ENCODE data around the gene HM13. TPM values are rescaled to one million over a fixed set of nuclear protein-coding genes. Genes with fewer than 3 reads are reported as not detected.

The HM13 gene
- total RNA-seq, 1 experiment from 2014 or later, result 69.6 TPM

DNA sequence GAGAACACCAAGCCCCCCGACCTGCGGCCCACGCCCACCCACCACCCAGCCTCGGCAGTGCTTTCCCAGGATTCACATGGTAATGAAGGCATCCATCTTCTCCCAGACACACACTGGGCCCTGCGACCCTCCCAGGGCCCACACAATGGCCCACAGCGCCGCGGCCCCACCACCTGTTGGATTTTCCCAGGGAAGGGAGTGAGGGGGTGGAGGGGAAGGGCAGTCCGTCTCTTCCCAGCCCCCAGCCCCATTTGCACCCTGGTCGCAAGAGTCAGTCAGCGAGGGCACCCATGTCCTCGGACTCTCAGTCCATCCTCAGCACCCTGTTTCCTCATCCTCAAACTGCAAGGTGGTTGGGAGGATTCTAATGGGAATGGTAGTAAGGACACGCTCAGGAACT lies 67.1 kb downstream of the HM13 start:
- Histone ChIP-seq H3K4me2 (ENCODE audit: low read depth, low read length, poor library complexity, severe bottlenecking) (no peak overlapping the region), H3K79me2 (ENCODE audit: low read length) (no peaks in the 10 kb centered on the region)

DNA sequence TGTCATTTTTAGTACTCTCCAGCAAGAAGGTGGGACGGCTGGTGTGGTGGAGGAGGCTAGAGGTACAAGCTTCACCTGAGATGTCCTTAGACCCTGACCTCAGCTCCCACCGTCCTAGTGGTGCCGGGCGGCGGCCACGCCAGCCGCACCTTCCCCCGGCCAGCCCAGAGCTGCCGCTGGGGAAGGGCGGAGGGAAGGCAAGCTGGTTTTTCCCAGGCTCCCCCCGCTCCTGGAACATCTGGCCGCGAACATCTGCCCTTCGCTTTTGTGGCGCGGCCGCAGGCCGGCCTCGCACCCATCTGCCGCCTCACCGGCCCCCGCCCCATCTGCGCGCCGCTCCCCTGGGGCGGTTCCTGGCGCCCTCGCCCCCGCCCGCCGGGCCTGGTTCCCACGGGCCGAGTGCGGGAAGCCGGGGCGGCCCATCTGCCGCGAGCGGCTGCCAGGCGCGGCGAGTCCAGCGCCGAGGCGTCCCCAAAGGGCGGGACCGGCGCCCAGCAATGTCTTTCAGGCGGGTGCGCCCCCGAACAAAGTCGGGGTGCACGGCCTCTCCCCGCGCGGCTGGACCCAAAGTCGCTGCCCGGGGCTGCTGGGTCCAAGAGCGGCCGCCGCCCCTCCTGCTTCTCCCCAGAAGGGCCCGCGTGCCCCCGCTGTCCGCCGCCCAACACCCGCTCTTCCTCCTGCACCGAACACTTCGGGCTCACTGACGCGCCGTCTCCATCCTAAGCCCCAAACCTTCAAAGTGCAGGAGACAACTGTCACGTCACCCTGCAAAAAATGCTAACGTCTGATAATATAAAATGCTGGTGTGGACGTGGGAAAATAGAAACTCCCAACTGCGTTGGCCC lies 73.5 kb downstream of the HM13 start:
- Histone ChIP-seq H3K9me2 (replicated peaks; ENCODE audit: insufficient read depth, low read length) (no peaks in the 10 kb centered on the region), H4K20me1 (ENCODE audit: insufficient read depth, low read depth, low read length) (no peaks in the 10 kb centered on the region), H3K9ac (ENCODE audit: low read length) (no peak overlapping the region), H3K27me3 (ENCODE audit: low read length) (no peaks in the 10 kb centered on the region), H3K4me2 (ENCODE audit: low read depth, low read length, poor library complexity, severe bottlenecking) (no peak overlapping the region), H3K4me1 (ENCODE audit: low read length) (no peaks in the 10 kb centered on the region), H3K79me2 (ENCODE audit: low read length) (no peaks in the 10 kb centered on the region), H3K9me3 (ENCODE audit: low read length) (no peaks in the 10 kb centered on the region), H2AFZ (ENCODE audit: low read length) (no peak overlapping the region), H3K36me3 (ENCODE audit: insufficient read depth, low read length) (no peaks in the 10 kb centered on the region), H3K4me3 (ENCODE audit: low read length) (no peak overlapping the region), H3K27ac (ENCODE audit: low read length) (no peak overlapping the region)
- no peak for DNase-seq

More for the DNA sequence above, 67.1 kb downstream of the HM13 start:
- Histone ChIP-seq H3K27ac (ENCODE audit: low read length) (no peak overlapping the region), H3K9ac (ENCODE audit: low read length) (no peak overlapping the region), H3K27me3 (ENCODE audit: low read length) (no peaks in the 10 kb centered on the region), H3K36me3 (ENCODE audit: insufficient read depth, low read length) (no peaks in the 10 kb centered on the region), H3K9me3 (ENCODE audit: low read length) (no peaks in the 10 kb centered on the region), H2AFZ (ENCODE audit: low read length) (no peak overlapping the region), H4K20me1 (ENCODE audit: insufficient read depth, low read depth, low read length) (no peaks in the 10 kb centered on the region), H3K9me2 (replicated peaks; ENCODE audit: insufficient read depth, low read length) (no peaks in the 10 kb centered on the region), H3K4me1 (ENCODE audit: low read length) (no peaks in the 10 kb centered on the region), H3K4me3 (ENCODE audit: low read length) (no peak overlapping the region)
- no peak for DNase-seq

DNA sequence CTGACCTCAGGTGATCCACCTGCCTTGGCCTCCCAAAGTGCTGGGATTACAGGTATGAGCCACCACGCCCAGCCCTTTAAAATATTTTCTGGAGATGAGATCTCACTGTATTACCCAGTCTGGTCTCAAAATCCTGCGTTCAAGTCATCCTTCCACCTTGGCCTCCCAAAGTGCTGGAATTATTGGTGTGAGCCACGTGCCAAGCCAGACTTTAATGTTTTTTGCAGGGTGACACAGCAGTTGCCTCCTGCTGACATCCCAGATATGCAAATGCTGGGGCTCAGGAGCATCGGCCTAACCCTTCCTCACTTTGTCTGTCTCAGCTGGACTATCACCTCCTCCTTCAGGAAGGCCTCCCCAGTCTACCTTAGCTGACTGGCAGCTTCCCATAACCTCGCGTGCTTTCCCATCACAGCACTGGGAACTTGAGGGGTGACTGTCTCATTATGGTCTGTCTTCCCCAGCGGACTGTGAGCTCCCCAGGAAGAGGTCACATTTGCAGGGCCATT lies 76.5 kb downstream of the HM13 start:
- no peak overlapping the region for H3K9ac ChIP-seq (ENCODE audit: low read length)
- H2AFZ ChIP-seq (ENCODE audit: low read length), result no peak overlapping the region
- H3K4me2 ChIP-seq (ENCODE audit: low read depth, low read length, poor library complexity, severe bottlenecking), result no peak overlapping the region

DNA sequence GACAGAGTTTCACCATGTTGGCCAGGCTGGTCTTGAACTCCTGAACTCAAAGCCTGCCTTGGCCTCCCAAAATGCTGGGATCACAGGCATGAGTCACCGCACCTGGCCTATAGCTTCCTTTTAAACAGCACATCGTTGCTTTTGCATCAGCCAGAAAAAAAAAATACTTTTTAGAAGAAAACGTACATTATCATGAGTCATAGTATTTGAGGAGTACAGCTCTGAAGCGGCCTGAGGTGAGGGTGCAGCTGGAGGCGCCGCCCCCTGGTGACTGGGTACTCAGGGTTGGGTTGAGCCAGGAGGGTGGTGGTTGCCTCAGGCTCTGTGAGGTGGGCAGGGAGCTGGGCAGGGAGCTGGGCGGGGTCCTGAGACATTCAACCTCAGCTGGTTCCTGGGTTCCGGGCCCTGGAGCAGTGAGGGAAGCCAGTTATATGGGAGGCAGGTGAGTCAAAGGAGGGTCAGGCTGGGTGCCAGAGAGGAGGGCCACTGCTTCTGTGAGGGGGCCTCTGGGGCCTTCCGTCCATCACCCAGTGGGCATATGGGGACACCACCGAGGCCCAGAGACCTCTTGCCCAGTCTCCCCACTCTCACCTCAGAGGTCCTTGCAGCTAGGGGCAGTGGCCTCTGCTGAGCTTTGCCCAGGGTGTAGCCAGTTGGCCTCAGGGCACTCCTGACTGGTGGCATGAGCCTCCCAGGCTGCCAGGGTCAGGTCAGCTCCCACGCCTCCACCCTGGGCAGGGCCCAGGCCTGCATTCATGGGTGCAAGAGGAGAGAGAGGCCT lies 79.2 kb downstream of the HM13 start:
- no peak for DNase-seq
- H3K9ac ChIP-seq (ENCODE audit: low read length), result no peak overlapping the region
- no peak overlapping the region for H3K27ac ChIP-seq (ENCODE audit: low read length)
- no peak overlapping the region for H3K4me2 ChIP-seq (ENCODE audit: low read depth, low read length, poor library complexity, severe bottlenecking)
- no peaks in the 10 kb centered on the region for H4K20me1 ChIP-seq (ENCODE audit: insufficient read depth, low read depth, low read length)
- H3K79me2 ChIP-seq (ENCODE audit: low read length), result no peaks in the 10 kb centered on the region
- no peak overlapping the region for H3K4me3 ChIP-seq (ENCODE audit: low read length)
- no peaks in the 10 kb centered on the region for H3K36me3 ChIP-seq (ENCODE audit: insufficient read depth, low read length)
- no peaks in the 10 kb centered on the region for H3K27me3 ChIP-seq (ENCODE audit: low read length)
- no peak overlapping the region for H2AFZ ChIP-seq (ENCODE audit: low read length)
- no peaks in the 10 kb centered on the region for H3K9me3 ChIP-seq (ENCODE audit: low read length)
- no peaks in the 10 kb centered on the region for H3K9me2 ChIP-seq (replicated peaks; ENCODE audit: insufficient read depth, low read length)
- no peaks in the 10 kb centered on the region for H3K4me1 ChIP-seq (ENCODE audit: low read length)

More for the DNA sequence above, 76.5 kb downstream of the HM13 start:
- H3K4me1 ChIP-seq (ENCODE audit: low read length), result no peaks in the 10 kb centered on the region
- no peaks in the 10 kb centered on the region for H3K9me3 ChIP-seq (ENCODE audit: low read length)
- H3K9me2 ChIP-seq (replicated peaks; ENCODE audit: insufficient read depth, low read length), result no peaks in the 10 kb centered on the region
- no peak for DNase-seq
- no peaks in the 10 kb centered on the region for H4K20me1 ChIP-seq (ENCODE audit: insufficient read depth, low read depth, low read length)
- H3K36me3 ChIP-seq (ENCODE audit: insufficient read depth, low read length), result no peaks in the 10 kb centered on the region
- H3K27ac ChIP-seq (ENCODE audit: low read length), result no peak overlapping the region
- H3K79me2 ChIP-seq (ENCODE audit: low read length), result no peaks in the 10 kb centered on the region
- no peak overlapping the region for H3K4me3 ChIP-seq (ENCODE audit: low read length)
- H3K27me3 ChIP-seq (ENCODE audit: low read length), result no peaks in the 10 kb centered on the region

DNA sequence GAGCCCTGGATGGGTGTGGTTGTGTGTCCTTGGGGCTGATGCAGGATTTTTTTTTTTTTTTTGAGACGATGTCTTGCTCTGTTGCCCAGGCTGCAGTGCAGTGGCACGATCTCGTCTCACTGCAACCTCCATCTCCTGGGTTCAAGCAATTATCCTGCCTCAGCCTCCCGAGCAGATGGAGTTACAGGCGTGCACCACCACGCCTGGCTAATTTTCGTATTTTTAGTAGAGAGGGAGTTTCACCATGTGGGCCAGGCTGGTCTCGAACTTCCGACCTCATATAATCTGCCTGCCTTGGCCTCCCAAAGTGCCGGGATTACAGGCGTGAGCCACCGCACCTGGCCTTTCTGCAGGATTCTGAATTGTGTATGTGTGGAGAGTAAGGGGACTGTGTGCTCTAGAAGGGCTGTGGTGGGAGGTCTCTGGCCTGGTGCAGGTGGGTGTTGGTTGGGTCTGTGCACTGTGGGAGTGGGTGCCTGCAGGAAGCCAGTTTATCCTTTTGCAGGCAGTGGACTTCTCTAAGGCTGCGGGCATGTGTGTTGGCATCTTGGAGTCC lies 79.8 kb downstream of the HM13 start:
- Histone ChIP-seq H3K4me2 (ENCODE audit: low read depth, low read length, poor library complexity, severe bottlenecking) (no peak overlapping the region), H3K9me2 (replicated peaks; ENCODE audit: insufficient read depth, low read length) (no peaks in the 10 kb centered on the region), H3K9me3 (ENCODE audit: low read length) (no peaks in the 10 kb centered on the region), H3K4me1 (ENCODE audit: low read length) (no peaks in the 10 kb centered on the region), H4K20me1 (ENCODE audit: insufficient read depth, low read depth, low read length) (no peaks in the 10 kb centered on the region), H3K9ac (ENCODE audit: low read length) (no peak overlapping the region), H3K36me3 (ENCODE audit: insufficient read depth, low read length) (no peaks in the 10 kb centered on the region), H2AFZ (ENCODE audit: low read length) (no peak overlapping the region), H3K27me3 (ENCODE audit: low read length) (no peaks in the 10 kb centered on the region), H3K4me3 (ENCODE audit: low read length) (no peak overlapping the region), H3K79me2 (ENCODE audit: low read length) (no peaks in the 10 kb centered on the region), H3K27ac (ENCODE audit: low read length) (no peak overlapping the region)
- no peak for DNase-seq

- H3K79me2 ChIP-seq (ENCODE audit: low read length), result no peaks in the 10 kb centered on the region
- no peaks in the 10 kb centered on the region for H3K9me3 ChIP-seq (ENCODE audit: low read length)
- no peak for DNase-seq
- no peaks in the 10 kb centered on the region for H3K36me3 ChIP-seq (ENCODE audit: insufficient read depth, low read length)
- H4K20me1 ChIP-seq (ENCODE audit: insufficient read depth, low read depth, low read length), result no peaks in the 10 kb centered on the region
- no peaks in the 10 kb centered on the region for H3K4me1 ChIP-seq (ENCODE audit: low read length)
- H3K27ac ChIP-seq (ENCODE audit: low read length), result no peak overlapping the region
- no peaks in the 10 kb centered on the region for H3K27me3 ChIP-seq (ENCODE audit: low read length)
- H3K4me2 ChIP-seq (ENCODE audit: low read depth, low read length, poor library complexity, severe bottlenecking), result no peak overlapping the region
- no peak overlapping the region for H3K9ac ChIP-seq (ENCODE audit: low read length)
- H3K4me3 ChIP-seq (ENCODE audit: low read length), result no peak overlapping the region
- no peaks in the 10 kb centered on the region for H3K9me2 ChIP-seq (replicated peaks; ENCODE audit: insufficient read depth, low read length)
- H2AFZ ChIP-seq (ENCODE audit: low read length), result no peak overlapping the region
Measured at GRCh38 chr20:31594558-31595379, 80.5 kb downstream of the HM13 start.

GRCh38 chr20:31595380-31595653 lies 81.1 kb downstream of the HM13 start:
- H3K4me2 ChIP-seq (ENCODE audit: low read depth, low read length, poor library complexity, severe bottlenecking), result no peak overlapping the region
- no peaks in the 10 kb centered on the region for H3K9me2 ChIP-seq (replicated peaks; ENCODE audit: insufficient read depth, low read length)
- no peak for DNase-seq
- H2AFZ ChIP-seq (ENCODE audit: low read length), result no peak overlapping the region
- no peaks in the 10 kb centered on the region for H4K20me1 ChIP-seq (ENCODE audit: insufficient read depth, low read depth, low read length)
- H3K36me3 ChIP-seq (ENCODE audit: insufficient read depth, low read length), result no peaks in the 10 kb centered on the region
- H3K27me3 ChIP-seq (ENCODE audit: low read length), result no peaks in the 10 kb centered on the region
- no peaks in the 10 kb centered on the region for H3K9me3 ChIP-seq (ENCODE audit: low read length)
- no peak overlapping the region for H3K9ac ChIP-seq (ENCODE audit: low read length)
- no peak overlapping the region for H3K4me3 ChIP-seq (ENCODE audit: low read length)
- H3K79me2 ChIP-seq (ENCODE audit: low read length), result no peaks in the 10 kb centered on the region
- no peaks in the 10 kb centered on the region for H3K4me1 ChIP-seq (ENCODE audit: low read length)
- no peak overlapping the region for H3K27ac ChIP-seq (ENCODE audit: low read length)

Measured in Karpas-422 (cell line).